ENCODE results near the gene SNAP29. TPM values are rescaled to one million over a fixed set of nuclear protein-coding genes. Genes with fewer than 3 reads are reported as not detected.
"Not testable (repeated sequence)": the region's sequence is repeated elsewhere in the genome, so short reads cannot be mapped to it uniquely, and the experiment has no call there.

SNAP29 gene
- total RNA-seq, 4 donors from 2014 or later: 22.1 to 41.1 (median 28.7) TPM

- DNase-seq (no peak), ATAC-seq (no peak)
- TF ChIP-seq CTCF (IDR thresholded peaks at IDR 0.05 in 4 of 5, conservative IDR thresholded peaks at IDR 0.05 in 1 of 5): no peak
- no peak for TF ChIP-seq POLR2A (IDR thresholded peaks at IDR 0.05)
- H3K36me3 ChIP-seq: peaks cover 0 to 31% of the 10 kb centered on the region in 2 donors
- intact Hi-C loops (cut with DNase I; ENCODE audit: low total_unique reads): no loop called here
- H3K9me3 ChIP-seq: no peaks in the 10 kb centered on the region
- H3K27ac ChIP-seq: no peak overlapping the region
- no peaks in the 10 kb centered on the region for H3K27me3 ChIP-seq
- in situ Hi-C loops (cut with MboI; ENCODE audit: low sequenced_read_pairs in 4 of 4): no loop called here
- H3K4me1 ChIP-seq: no peaks in the 10 kb centered on the region
- no peak overlapping the region for H3K4me3 ChIP-seq
Observed at GRCh38 chr22:20823264-20823663, 35.5 kb upstream of the SNAP29 start.

DNA sequence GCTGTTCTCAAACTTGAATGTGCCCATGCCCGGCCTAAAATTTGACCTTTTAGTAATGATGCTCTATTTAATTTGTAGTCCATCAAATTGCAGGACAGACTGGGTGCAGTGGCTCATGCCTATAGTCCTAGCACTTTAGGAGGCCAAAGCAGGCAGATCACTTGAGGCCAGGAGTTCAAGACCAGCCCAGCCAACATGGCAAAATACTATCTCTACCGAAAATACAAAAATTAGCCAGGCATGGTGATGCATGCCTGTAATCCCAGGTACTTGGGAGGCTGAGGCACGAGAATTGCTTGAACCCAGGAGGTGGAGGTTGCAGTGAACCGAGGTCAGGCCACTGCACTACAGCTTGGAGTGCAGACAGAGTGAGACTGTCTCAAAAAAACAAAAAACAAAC is 33.6 kb upstream of the SNAP29 start:
- H3K4me1 ChIP-seq; H3K4me3 ChIP-seq; H3K9me3 ChIP-seq; DNase-seq; intact Hi-C loops (cut with DNase I; ENCODE audit: low total_unique reads); ATAC-seq; H3K27me3 ChIP-seq; in situ Hi-C loops (cut with MboI; ENCODE audit: low sequenced_read_pairs in 4 of 4); H3K27ac ChIP-seq: not testable (repeated sequence)
- H3K36me3 ChIP-seq: peaks cover 0 to 19% of the 10 kb centered on the region in 2 donors

- Histone ChIP-seq H3K9me3 (no peaks in the 10 kb centered on the region), H3K36me3 (peaks cover 0 to 21% of the 10 kb centered on the region in 2 donors), H3K4me3 (no peak overlapping the region), H3K27me3 (no peaks in the 10 kb centered on the region), H3K27ac (no peak overlapping the region), H3K4me1 (no peaks in the 10 kb centered on the region)
- no peak for DNase-seq
- intact Hi-C loops (cut with DNase I; ENCODE audit: low total_unique reads): no loop called here
- ATAC-seq: no peak
- TF ChIP-seq POLR2A (IDR thresholded peaks at IDR 0.05) (no peak), CTCF (IDR thresholded peaks at IDR 0.05 in 4 of 5, conservative IDR thresholded peaks at IDR 0.05 in 1 of 5) (no peak)
- in situ Hi-C loops (cut with MboI; ENCODE audit: low sequenced_read_pairs in 4 of 4): no loop called here
Observed at GRCh38 chr22:20825624-20826023, 33.2 kb upstream of the SNAP29 start.

- H3K27ac ChIP-seq; H3K4me3 ChIP-seq; DNase-seq; H3K9me3 ChIP-seq; intact Hi-C loops (cut with DNase I; ENCODE audit: low total_unique reads); H3K4me1 ChIP-seq; ATAC-seq; in situ Hi-C loops (cut with MboI; ENCODE audit: low sequenced_read_pairs in 4 of 4); H3K27me3 ChIP-seq: not testable (repeated sequence)
- H3K36me3 ChIP-seq: peaks cover 0 to 29% of the 10 kb centered on the region in 2 donors
Observed at GRCh38 chr22:20826373-20827152, 32.2 kb upstream of the SNAP29 start.

- no peak overlapping the region for H3K27ac ChIP-seq
- DNase-seq (no peak), ATAC-seq (no peak)
- no peak overlapping the region for H3K4me3 ChIP-seq
- H3K9me3 ChIP-seq: no peaks in the 10 kb centered on the region
- H3K36me3 ChIP-seq: peaks cover 0 to 42% of the 10 kb centered on the region in 2 donors
- TF ChIP-seq POLR2A (IDR thresholded peaks at IDR 0.05) (no peak), CTCF (IDR thresholded peaks at IDR 0.05 in 4 of 5, conservative IDR thresholded peaks at IDR 0.05 in 1 of 5) (no peak)
- H3K27me3 ChIP-seq: no peaks in the 10 kb centered on the region
- intact Hi-C loops (cut with DNase I; ENCODE audit: low total_unique reads): no loop called here
- no peaks in the 10 kb centered on the region for H3K4me1 ChIP-seq
- in situ Hi-C loops (cut with MboI; ENCODE audit: low sequenced_read_pairs in 4 of 4): no loop called here
Observed at GRCh38 chr22:20829491-20830134, 29.2 kb upstream of the SNAP29 start.

Data from gastrocnemius medialis (tissue), 4 donors.